ENCODE data around the gene NFIB. TPM values are rescaled to one million over a fixed set of nuclear protein-coding genes. Genes with fewer than 3 reads are reported as not detected.

NFIB gene
- total RNA-seq, 1 experiment from 2014 or later, result 18.6 TPM

- DNase-seq (peak; percentile 92), ATAC-seq (peak; percentile 75)
- Histone ChIP-seq H3K4me3 (ENCODE audit: low read length) (peak overlapping the region; percentile 62), H4K20me1 (ENCODE audit: low read length) (no peaks in the 10 kb centered on the region), H3K9ac (ENCODE audit: low read length) (peak overlapping the region; percentile 56), H3K4me2 (ENCODE audit: low read length) (peak overlapping the region; percentile 92), H3K27ac (ENCODE audit: low read length) (peak overlapping the region; percentile 91), H3K36me3 (ENCODE audit: low read depth, low read length) (no peaks in the 10 kb centered on the region), H2AFZ (ENCODE audit: low read length) (0 out of 2 replicates have a peak overlapping the region, but pooled peaks have one; percentile 31), H3K9me2 (replicated peaks; ENCODE audit: low read length) (no peaks in the 10 kb centered on the region), H3K4me1 (ENCODE audit: insufficient read depth, low read length) (peaks cover 40% of the 10 kb centered on the region), H3K27me3 (ENCODE audit: low read length) (no peaks in the 10 kb centered on the region), H3F3A (ENCODE audit: low read length, unreplicated experiment) (peaks cover 3% of the 10 kb centered on the region), H3K79me2 (ENCODE audit: low read length) (peaks cover 78% of the 10 kb centered on the region), H3K9me3 (ENCODE audit: low read length) (no peaks in the 10 kb centered on the region)
- POLR2A ChIA-PET (ENCODE audit: unreplicated experiment), result no interaction called here
- TF ChIP-seq EZH2 (IDR thresholded peaks at IDR 0.05; ENCODE audit: low read length, unreplicated experiment), result no peak
- TF ChIP-seq CTCF (conservative IDR thresholded peaks at IDR 0.05; ENCODE audit: low read depth, low read length), result no peak
- no peak for TF ChIP-seq EZH2phosphoT487 (IDR thresholded peaks at IDR 0.05; ENCODE audit: borderline replicate concordance, low read length)
- CTCF ChIA-PET, result no interaction called here
- no TSS peak for BruUV-seq (replicated peaks)
- intact Hi-C loops (cut with micrococcal nuclease), result loop anchor here (2.0 kb wide), 2 partner anchors 39 to 63 kb away; partner anchors contain the start of gene NFIB
These were observed 62.5 kb downstream of the NFIB start for GRCh38 chr9:14251154-14252071.

- Histone ChIP-seq H3K4me2 (ENCODE audit: low read length) (peak overlapping the region; percentile 92), H3K36me3 (ENCODE audit: low read depth, low read length) (no peaks in the 10 kb centered on the region), H3K9me3 (ENCODE audit: low read length) (no peaks in the 10 kb centered on the region), H4K20me1 (ENCODE audit: low read length) (no peaks in the 10 kb centered on the region), H3K9me2 (replicated peaks; ENCODE audit: low read length) (no peaks in the 10 kb centered on the region), H3K9ac (ENCODE audit: low read length) (no peak overlapping the region), H3K4me3 (ENCODE audit: low read length) (peak overlapping the region; percentile 62), H3F3A (ENCODE audit: low read length, unreplicated experiment) (peaks cover 3% of the 10 kb centered on the region), H3K27me3 (ENCODE audit: low read length) (no peaks in the 10 kb centered on the region), H3K27ac (ENCODE audit: low read length) (peak overlapping the region; percentile 91), H3K79me2 (ENCODE audit: low read length) (peaks cover 77% of the 10 kb centered on the region), H2AFZ (ENCODE audit: low read length) (no peak overlapping the region), H3K4me1 (ENCODE audit: insufficient read depth, low read length) (peaks cover 40% of the 10 kb centered on the region)
- ChIA-PET CTCF (no interaction called here), POLR2A (ENCODE audit: unreplicated experiment) (no interaction called here)
- TF ChIP-seq EZH2 (IDR thresholded peaks at IDR 0.05; ENCODE audit: low read length, unreplicated experiment) (no peak), EZH2phosphoT487 (IDR thresholded peaks at IDR 0.05; ENCODE audit: borderline replicate concordance, low read length) (no peak), CTCF (conservative IDR thresholded peaks at IDR 0.05; ENCODE audit: low read depth, low read length) (no peak)
- ATAC-seq, result peak; percentile 58
- BruUV-seq (replicated peaks), result no TSS peak
- peak; percentile 51 for DNase-seq
- intact Hi-C loops (cut with micrococcal nuclease), result loop anchor here (2.0 kb wide), 2 partner anchors 38 to 64 kb away; partner anchors contain the start of gene NFIB
These were observed 63.2 kb downstream of the NFIB start for GRCh38 chr9:14250794-14251153.

GRCh38 chr9:14249527-14249926 lies 64.4 kb downstream of the NFIB start:
- Histone ChIP-seq H3K9ac (ENCODE audit: low read length) (no peak overlapping the region), H3K4me3 (ENCODE audit: low read length) (no peak overlapping the region), H3K9me2 (replicated peaks; ENCODE audit: low read length) (no peaks in the 10 kb centered on the region), H3K4me1 (ENCODE audit: insufficient read depth, low read length) (peaks cover 40% of the 10 kb centered on the region), H4K20me1 (ENCODE audit: low read length) (no peaks in the 10 kb centered on the region), H3K36me3 (ENCODE audit: low read depth, low read length) (no peaks in the 10 kb centered on the region), H3F3A (ENCODE audit: low read length, unreplicated experiment) (peaks cover 3% of the 10 kb centered on the region), H3K4me2 (ENCODE audit: low read length) (0 out of 2 replicates have a peak overlapping the region, but pooled peaks have one; percentile 92), H3K9me3 (ENCODE audit: low read length) (no peaks in the 10 kb centered on the region), H2AFZ (ENCODE audit: low read length) (no peak overlapping the region), H3K79me2 (ENCODE audit: low read length) (peaks cover 66% of the 10 kb centered on the region), H3K27ac (ENCODE audit: low read length) (no peak overlapping the region), H3K27me3 (ENCODE audit: low read length) (no peaks in the 10 kb centered on the region)
- no peak for TF ChIP-seq CTCF (conservative IDR thresholded peaks at IDR 0.05; ENCODE audit: low read depth, low read length)
- TF ChIP-seq EZH2phosphoT487 (IDR thresholded peaks at IDR 0.05; ENCODE audit: borderline replicate concordance, low read length), result no peak
- TF ChIP-seq EZH2 (IDR thresholded peaks at IDR 0.05; ENCODE audit: low read length, unreplicated experiment), result no peak
- intact Hi-C loops (cut with micrococcal nuclease), result no loop called here
- DNase-seq, result no peak
- ChIA-PET CTCF (no interaction called here), POLR2A (ENCODE audit: unreplicated experiment) (no interaction called here)
- BruUV-seq (replicated peaks), result no TSS peak
- ATAC-seq, result no peak

Measured in PC-3 (cell line).